ENCODE results near the gene ZNF330. TPM values are rescaled to one million over a fixed set of nuclear protein-coding genes. Genes with fewer than 3 reads are reported as not detected.

The ZNF330 gene
- polyA plus RNA-seq, 4 donors, result 43.6 to 58.9 (median 57.8) TPM

Other genes starting within 250 kb of the ZNF330 start
- 10 to 100 TPM; 22.2 to 35.0 (median 30.1) TPM for gene RNF150, start 87.4 kb upstream of the ZNF330 start, polyA plus RNA-seq (ENCODE audit: insufficient read length in 4 of 4)

All from left renal pelvis (tissue), 4 donors.